ENCODE data around the gene TLE3. TPM values are rescaled to one million over a fixed set of nuclear protein-coding genes. Genes with fewer than 3 reads are reported as not detected.

TLE3 gene
- total and polyA plus RNA-seq, 2 of the 13 experiments (the other 11 are each of a cell fraction or from before 2014, with no cell fraction given) = 11.9 to 13.8 TPM

- CTCF ChIA-PET (ENCODE audit: low intra/inter-chr PET ratio, low total read pairs) = no interaction called here
- peaks cover 43% of the 10 kb centered on the region for H4K20me1 ChIP-seq (ENCODE audit: insufficient read depth, low read length)
- H3K27ac ChIP-seq (ENCODE audit: extremely low read length, insufficient read depth, low read length) = no peak overlapping the region
- peaks cover 45 to 92% of the 10 kb centered on the region in 2 experiments; a peak in 4 of 5 replicates for H3K36me3 ChIP-seq (replicated peaks in 1 of 2; ENCODE audit: control insufficient read depth in 1 of 2, insufficient read depth in 2 of 2, low read length in 2 of 2)
- no peak overlapping the region for H3K4me2 ChIP-seq (ENCODE audit: low read depth, low read length)
- H3K4me3 ChIP-seq (replicated peaks in 1 of 3; ENCODE audit: insufficient read depth in 1 of 3, low read depth in 2 of 3, low read length in 3 of 3) = no peak overlapping the region
- WGBS (ENCODE audit: low lambda C conversion rate) = 88% methylated on average over 9 of the region's 9 CpGs
- H3K9me3 ChIP-seq (ENCODE audit: low read length) = no peaks in the 10 kb centered on the region
- H3K4me1 ChIP-seq (ENCODE audit: insufficient read depth, low read length) = peaks cover 14% of the 10 kb centered on the region
- in situ Hi-C loops (cut with HindIII; ENCODE audit: extremely low pct_ligation_motif_present, low pct_unique_long_range_greater_than_20kb) (no loop called here), intact Hi-C loops (cut with micrococcal nuclease; ENCODE audit: unreplicated experiment) (no loop called here)
- no TSS peak for BruUV-seq (replicated peaks)
- DNase-seq (ENCODE audit: low spot score) (no peak), ATAC-seq (no peak), FAIRE-seq (no peak)
- no peak overlapping the region for H2AFZ ChIP-seq (ENCODE audit: low read length)
- POLR2A ChIA-PET = no interaction called here
- TF ChIP-seq, protein P1, sequence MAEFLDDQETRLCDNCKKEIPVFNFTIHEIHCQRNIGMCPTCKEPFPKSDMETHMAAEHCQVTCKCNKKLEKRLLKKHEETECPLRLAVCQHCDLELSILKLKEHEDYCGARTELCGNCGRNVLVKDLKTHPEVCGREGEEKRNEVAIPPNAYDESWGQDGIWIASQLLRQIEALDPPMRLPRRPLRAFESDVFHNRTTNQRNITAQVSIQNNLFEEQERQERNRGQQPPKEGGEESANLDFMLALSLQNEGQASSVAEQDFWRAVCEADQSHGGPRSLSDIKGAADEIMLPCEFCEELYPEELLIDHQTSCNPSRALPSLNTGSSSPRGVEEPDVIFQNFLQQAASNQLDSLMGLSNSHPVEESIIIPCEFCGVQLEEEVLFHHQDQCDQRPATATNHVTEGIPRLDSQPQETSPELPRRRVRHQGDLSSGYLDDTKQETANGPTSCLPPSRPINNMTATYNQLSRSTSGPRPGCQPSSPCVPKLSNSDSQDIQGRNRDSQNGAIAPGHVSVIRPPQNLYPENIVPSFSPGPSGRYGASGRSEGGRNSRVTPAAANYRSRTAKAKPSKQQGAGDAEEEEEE (CRISPR knock-in tag; IDR thresholded peaks at IDR 0.05; ENCODE audit: borderline replicate concordance) = no peak
- no peak for TF ChIP-seq ZNF652 (CRISPR knock-in tag; IDR thresholded peaks at IDR 0.05; ENCODE audit: borderline replicate concordance, low read depth)
- TF ChIP-seq ZFP82 (CRISPR knock-in tag; IDR thresholded peaks at IDR 0.05; ENCODE audit: borderline replicate concordance) = no peak
- no peak for TF ChIP-seq ZSCAN20 (CRISPR knock-in tag; IDR thresholded peaks at IDR 0.05; ENCODE audit: borderline replicate concordance)
- TF ChIP-seq HNF4G (IDR thresholded peaks at IDR 0.05; ENCODE audit: borderline replicate concordance, low read depth, low read length) = no peak
- no peak for TF ChIP-seq HNF4G (CRISPR knock-in tag; IDR thresholded peaks at IDR 0.05; ENCODE audit: borderline replicate concordance, low read depth)
- no peak for TF ChIP-seq ATRX (CRISPR knock-in tag; IDR thresholded peaks at IDR 0.05; ENCODE audit: borderline replicate concordance)
- no peak for TF ChIP-seq BRF2 (CRISPR knock-in tag; IDR thresholded peaks at IDR 0.05)
- TF ChIP-seq MEF2D (CRISPR knock-in tag; IDR thresholded peaks at IDR 0.05) = no peak
- no peak for TF ChIP-seq MAFF (IDR thresholded peaks at IDR 0.05; ENCODE audit: low read depth, low read length)
- H3K79me2 ChIP-seq (ENCODE audit: insufficient read depth, low read length) = no peaks in the 10 kb centered on the region
- no peak overlapping the region for H3K9ac ChIP-seq (ENCODE audit: insufficient read depth, low read depth, low read length)
- no peaks in the 10 kb centered on the region for H3K27me3 ChIP-seq (ENCODE audit: control insufficient read depth in 1 of 2, insufficient read depth in 2 of 2, low read length in 2 of 2)
These were observed 28.7 kb downstream of the TLE3 start for GRCh38 chr15:70068783-70069565.
